ENCODE data around the gene STPG1.

GRCh38 chr1:24410750-24411149 is 2.8 kb downstream of the STPG1 start:
- TF ChIP-seq TAF1 (IDR thresholded peaks at IDR 0.05; ENCODE audit: low read depth) (no peak), CTCF (IDR thresholded peaks at IDR 0.05; ENCODE audit: poor library complexity, severe bottlenecking) (no peak), POLR2AphosphoS5 (IDR thresholded peaks at IDR 0.05) (no peak)

Measured in neural cell (in vitro differentiated cells).